A549 (cell line): Measurements from ENCODE around the gene LAMB3. TPM values are rescaled to one million over a fixed set of nuclear protein-coding genes. Genes with fewer than 3 reads are reported as not detected.
"Not testable (repeated sequence)": the region's sequence is repeated elsewhere in the genome, so short reads cannot be mapped to it uniquely, and the experiment has no call there.

Source experiments
- ATAC-seq, 2 experiments: fragments of 200-7000 bp in 1 of 2; fragments of >200 bp in 1 of 2; cut with Nextera tagmentation in 1 of 2; cut with Tn5 transposase in 1 of 2; 3 replicates each; pipeline versions ENCODE4 v1.8.0 to v1.9.1; 2018 to 2020; ENCODE audit warnings: mild to moderate bottlenecking in 1 of 2, moderate library complexity in 1 of 2
- CTCF ChIA-PET: fragments of 300-600 bp; sonication (Branson Sonifier 250); formaldehyde crosslinking; extraction: SDS; loops from one replicate; lab custom pipeline; 2021; ENCODE audit warnings: antibody characterized with exemption, inconsistent platforms; lab: Yijun Ruan, JAX
- POLR2A ChIA-PET: fragments of 350-600 bp; formaldehyde crosslinking; extraction: SDS; loops from one replicate; lab custom pipeline; 2021; ENCODE audit warnings: antibody characterized with exemption, inconsistent platforms; lab: Yijun Ruan, JAX
- DNase-seq, 2 experiments: peaks; one replicate each; pipeline versions ENCODE4 v3.0.0 to v3.0.0-alpha.2; 2011 to 2016; ENCODE audit warnings: low read depth in 1 of 2, low spot score in 1 of 2
- FAIRE-seq: peaks from 2 replicates; lab custom pipeline; 2011; peaks lifted over from hg19 to GRCh38; lab: Jason Lieb, UNC
- H3K27ac ChIP-seq, 2 experiments: fragments of >200 bp; sonication (Bioruptor Twin); formaldehyde crosslinking; 3 replicates each; pipeline ENCODE4 v1.5.1; 2016 to 2017
- H3K4me1 ChIP-seq: fragments of >200 bp; sonication (Bioruptor Twin); formaldehyde crosslinking; 3 replicates; pipeline ENCODE4 v1.6.1; 2016
- H3K4me2 ChIP-seq: fragments of >200 bp; sonication (Bioruptor Twin); formaldehyde crosslinking; 3 replicates; pipeline ENCODE4 v1.6.1; 2016
- H3K4me3 ChIP-seq: fragments of >200 bp; sonication (Bioruptor Twin); formaldehyde crosslinking; 3 replicates; pipeline ENCODE4 v1.5.1; 2016
- H3K9me3 ChIP-seq: fragments of >200 bp; sonication (Bioruptor Twin); formaldehyde crosslinking; 3 replicates; pipeline ENCODE4 v1.6.1; 2016
- BCL3 ChIP-seq: fragments of >200 bp; sonication (Bioruptor Twin); formaldehyde crosslinking; IDR thresholded peaks from 3 replicates; pipeline ENCODE4 v1.6.1; 2016
- CHD2 ChIP-seq: fragments of 150-350 bp; IDR thresholded peaks from 2 replicates; pipeline ENCODE4 v1.6.1; 2014; ENCODE audit warnings: low read length; ENCODE audit not compliant: partially characterized antibody
- CHD4 ChIP-seq: fragments of 200-600 bp; sonication (generic); IDR thresholded peaks from 2 replicates; pipeline ENCODE4 v1.6.1; 2016; ENCODE audit warnings: antibody characterized with exemption, mild to moderate bottlenecking, borderline replicate concordance
- FOSB ChIP-seq: fragments of 250-450 bp; sonication (Bioruptor Pico); IDR thresholded peaks from 2 replicates; pipeline ENCODE4 v1.5.0; 2020; ENCODE audit warnings: mild to moderate bottlenecking, moderate library complexity
- GATA3 ChIP-seq: IDR thresholded peaks from 2 replicates; pipeline ENCODE4 v1.6.1; 2012; ENCODE audit warnings: borderline replicate concordance
- HMGXB4 ChIP-seq: fragments of 250-450 bp; sonication (Bioruptor Pico); IDR thresholded peaks from 2 replicates; pipeline ENCODE4 v1.5.0; 2021; ENCODE audit warnings: mild to moderate bottlenecking, moderate library complexity, borderline replicate concordance
- MAFK ChIP-seq: fragments of 450-650 bp; IDR thresholded peaks from 2 replicates; pipeline ENCODE4 v1.6.1; 2014; ENCODE audit not compliant: partially characterized antibody
- MAX ChIP-seq: IDR thresholded peaks from 2 replicates; pipeline ENCODE4 v1.6.1; 2012
- NPAS2 ChIP-seq: fragments of 250-450 bp; sonication (Bioruptor Pico); IDR thresholded peaks from 2 replicates; pipeline ENCODE4 v1.8.0; 2022; ENCODE audit warnings: mild to moderate bottlenecking, moderate library complexity, borderline replicate concordance
- RAD21 ChIP-seq, 2 experiments: fragments of >200 bp in 1 of 2; sonication (Bioruptor Twin) in 1 of 2; formaldehyde crosslinking in 1 of 2; IDR thresholded peaks in 1 of 2; conservative IDR thresholded peaks in 1 of 2; 2 replicates in 1 of 2; 3 replicates in 1 of 2; pipeline ENCODE4 v1.6.1; 2012 to 2018; ENCODE audit warnings: inconsistent platforms in 1 of 2
- RFX5 ChIP-seq: fragments of 450-650 bp; IDR thresholded peaks from 2 replicates; pipeline ENCODE4 v1.7.1; 2014; ENCODE audit warnings: antibody characterized with exemption, mild to moderate bottlenecking, moderate library complexity
- SMC3 ChIP-seq: fragments of >200 bp; sonication (Bioruptor Twin); formaldehyde crosslinking; IDR thresholded peaks from 3 replicates; pipeline ENCODE4 v1.6.1; 2018; ENCODE audit warnings: inconsistent platforms
- TP53 ChIP-seq: fragments of 250-450 bp; sonication (Bioruptor Pico); IDR thresholded peaks from 2 replicates; pipeline ENCODE4 v1.5.0; 2021; ENCODE audit warnings: mild to moderate bottlenecking, moderate library complexity
- USF2 ChIP-seq: fragments of 450-650 bp; IDR thresholded peaks from 2 replicates; pipeline ENCODE4 v1.6.1; 2014; ENCODE audit warnings: antibody characterized with exemption
- ZSCAN20 ChIP-seq: fragments of 250-450 bp; sonication (Bioruptor Pico); IDR thresholded peaks from 2 replicates; pipeline ENCODE4 v1.8.0; 2022; ENCODE audit warnings: mild to moderate bottlenecking, moderate library complexity
- WGBS: methylation state at CpG from one replicate; pipeline ENCODE4 v1.1.6; 2017; ENCODE audit errors: missing lambda C conversion rate; 5-methylcytosine and 5-hydroxymethylcytosine counted together
- polyA minus RNA-seq: library from RNA; depleted of rRNA, polyadenylated mRNA; stranded (reverse); fragments of >200 nt; gene quantifications from 2 replicates; pipeline ENCODE4 v1.2.3, GENCODE V29; 2011; rRNA and poly(A)+ RNA removed
- polyA plus RNA-seq, 4 experiments: library from polyadenylated mRNA; depleted of rRNA in 3 of 4; stranded (reverse); fragments of >200 nt; fragmentation: RNase III in 1 of 4; extraction: RNeasy Plus Mini Kit Qiagen cat#74134 plus additional on column Dnase treatment in 1 of 4; gene quantifications; 2 replicates in 3 of 4; 3 replicates in 1 of 4; pipeline ENCODE4 v1.2.3, GENCODE V29; 2011 to 2017
- TF ChIP-seq, protein P1 (sequence below): fragments of 200-600 bp; sonication (generic); IDR thresholded peaks from 2 replicates; pipeline ENCODE4 v1.6.1; 2016; ENCODE audit warnings: antibody characterized with exemption, mild to moderate bottlenecking, moderate library complexity
- TF ChIP-seq, protein P2 (sequence below): fragments of >200 bp; sonication (Bioruptor Twin); formaldehyde crosslinking; IDR thresholded peaks from 3 replicates; pipeline ENCODE4 v1.5.1; 2016

LAMB3 gene
- polyA plus RNA-seq (2011; rRNA removed) (7.3 and 11.6 TPM in 2 replicates), polyA plus RNA-seq (2017; fragmentation: RNase III; extraction: RNeasy Plus Mini Kit Qiagen cat#74134 plus additional on column Dnase treatment) (8.1 to 11.1 TPM (median 9.1 TPM) in 3 replicates), polyA minus RNA-seq (15.0 and 19.3 TPM in 2 replicates)
- 5.8 and 6.5 TPM in 2 replicates for polyA plus RNA-seq (2012; cell fraction: cytosol; rRNA removed)
- 19.8 and 28.4 TPM in 2 replicates for polyA plus RNA-seq (2012; cell fraction: nucleus; rRNA removed)

GRCh38 chr1:209652121-209652735, at the start of gene LAMB3:
Gene LAMB3 (minus strand): TSS chr1:209652425. CDS start chr1:209650944, 1,481 bp downstream.
- peak in 1 of 2 experiments; percentile 61 for DNase-seq
- Histone ChIP-seq H3K9me3 (no peaks in the 10 kb centered on the region), H3K4me3 (0 out of 3 replicates have a peak within 1 kb of the TSS, but pooled peaks have one; percentile 3), H3K27ac (peak within 1 kb of the TSS; percentile 73 to 81; a peak in 5 of 6 replicates), H3K4me2 (peak within 1 kb of the TSS; percentile 73), H3K4me1 (peaks cover 78% of the 10 kb centered on the region)
- TF ChIP-seq, protein P1, sequence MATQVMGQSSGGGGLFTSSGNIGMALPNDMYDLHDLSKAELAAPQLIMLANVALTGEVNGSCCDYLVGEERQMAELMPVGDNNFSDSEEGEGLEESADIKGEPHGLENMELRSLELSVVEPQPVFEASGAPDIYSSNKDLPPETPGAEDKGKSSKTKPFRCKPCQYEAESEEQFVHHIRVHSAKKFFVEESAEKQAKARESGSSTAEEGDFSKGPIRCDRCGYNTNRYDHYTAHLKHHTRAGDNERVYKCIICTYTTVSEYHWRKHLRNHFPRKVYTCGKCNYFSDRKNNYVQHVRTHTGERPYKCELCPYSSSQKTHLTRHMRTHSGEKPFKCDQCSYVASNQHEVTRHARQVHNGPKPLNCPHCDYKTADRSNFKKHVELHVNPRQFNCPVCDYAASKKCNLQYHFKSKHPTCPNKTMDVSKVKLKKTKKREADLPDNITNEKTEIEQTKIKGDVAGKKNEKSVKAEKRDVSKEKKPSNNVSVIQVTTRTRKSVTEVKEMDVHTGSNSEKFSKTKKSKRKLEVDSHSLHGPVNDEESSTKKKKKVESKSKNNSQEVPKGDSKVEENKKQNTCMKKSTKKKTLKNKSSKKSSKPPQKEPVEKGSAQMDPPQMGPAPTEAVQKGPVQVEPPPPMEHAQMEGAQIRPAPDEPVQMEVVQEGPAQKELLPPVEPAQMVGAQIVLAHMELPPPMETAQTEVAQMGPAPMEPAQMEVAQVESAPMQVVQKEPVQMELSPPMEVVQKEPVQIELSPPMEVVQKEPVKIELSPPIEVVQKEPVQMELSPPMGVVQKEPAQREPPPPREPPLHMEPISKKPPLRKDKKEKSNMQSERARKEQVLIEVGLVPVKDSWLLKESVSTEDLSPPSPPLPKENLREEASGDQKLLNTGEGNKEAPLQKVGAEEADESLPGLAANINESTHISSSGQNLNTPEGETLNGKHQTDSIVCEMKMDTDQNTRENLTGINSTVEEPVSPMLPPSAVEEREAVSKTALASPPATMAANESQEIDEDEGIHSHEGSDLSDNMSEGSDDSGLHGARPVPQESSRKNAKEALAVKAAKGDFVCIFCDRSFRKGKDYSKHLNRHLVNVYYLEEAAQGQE, result no peak
- TF ChIP-seq MAFK (no peak), RFX5 (no peak), CHD4 (no peak), MAX (no peak), USF2 (no peak), CHD2 (no peak), NPAS2 (CRISPR knock-in tag) (no peak), FOSB (CRISPR knock-in tag) (no peak), ZSCAN20 (CRISPR knock-in tag) (no peak), BCL3 (no peak), GATA3 (no peak), RAD21 (conservative IDR thresholded peaks at IDR 0.05 in 1 of 2, IDR thresholded peaks at IDR 0.05 in 1 of 2) (no peak), HMGXB4 (CRISPR knock-in tag) (no peak), SMC3 (no peak), TP53 (CRISPR knock-in tag) (no peak)
- TF ChIP-seq, protein P2, sequence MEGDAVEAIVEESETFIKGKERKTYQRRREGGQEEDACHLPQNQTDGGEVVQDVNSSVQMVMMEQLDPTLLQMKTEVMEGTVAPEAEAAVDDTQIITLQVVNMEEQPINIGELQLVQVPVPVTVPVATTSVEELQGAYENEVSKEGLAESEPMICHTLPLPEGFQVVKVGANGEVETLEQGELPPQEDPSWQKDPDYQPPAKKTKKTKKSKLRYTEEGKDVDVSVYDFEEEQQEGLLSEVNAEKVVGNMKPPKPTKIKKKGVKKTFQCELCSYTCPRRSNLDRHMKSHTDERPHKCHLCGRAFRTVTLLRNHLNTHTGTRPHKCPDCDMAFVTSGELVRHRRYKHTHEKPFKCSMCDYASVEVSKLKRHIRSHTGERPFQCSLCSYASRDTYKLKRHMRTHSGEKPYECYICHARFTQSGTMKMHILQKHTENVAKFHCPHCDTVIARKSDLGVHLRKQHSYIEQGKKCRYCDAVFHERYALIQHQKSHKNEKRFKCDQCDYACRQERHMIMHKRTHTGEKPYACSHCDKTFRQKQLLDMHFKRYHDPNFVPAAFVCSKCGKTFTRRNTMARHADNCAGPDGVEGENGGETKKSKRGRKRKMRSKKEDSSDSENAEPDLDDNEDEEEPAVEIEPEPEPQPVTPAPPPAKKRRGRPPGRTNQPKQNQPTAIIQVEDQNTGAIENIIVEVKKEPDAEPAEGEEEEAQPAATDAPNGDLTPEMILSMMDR, result no peak
- FAIRE-seq, result no peak
- peak in 1 of 2 experiments; percentile 30; a peak in 3 of 6 replicates for ATAC-seq
- ChIA-PET CTCF (interaction anchor here (0.6 to 4.2 kb wide), 8 partner anchors 21 to 332 kb away, joined by 3 to 20 read pairs (median 4); no protein-coding TSS in a partner anchor), POLR2A (no interaction called here)
- 67% methylated on average over 11 of the region's 14 CpGs for WGBS

DNA sequence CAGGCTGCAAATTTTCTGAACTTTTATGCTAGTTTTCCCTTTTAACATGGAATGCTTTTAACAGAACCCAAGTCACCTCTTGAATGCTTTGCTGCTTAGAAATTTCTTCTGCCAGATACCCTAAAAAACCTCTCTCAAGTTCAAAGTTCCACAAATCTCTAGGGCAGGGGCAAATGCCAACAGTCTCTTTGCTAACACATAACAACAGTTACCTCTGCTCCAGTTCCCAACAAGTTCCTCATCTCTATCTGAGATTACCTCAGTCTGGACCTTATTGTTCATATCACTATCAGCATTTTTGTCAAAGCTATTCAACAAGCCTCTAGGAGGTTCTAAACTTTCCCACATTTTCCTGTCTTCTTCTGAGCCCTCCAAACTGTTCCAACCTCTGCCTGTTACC, 48.5 kb upstream of the LAMB3 start:
- CTCF ChIA-PET, FAIRE-seq, POLR2A ChIA-PET: not testable (repeated sequence)

More for the DNA sequence above, 48.5 kb upstream of the LAMB3 start:
- DNase-seq, H3K4me2 ChIP-seq, H3K27ac ChIP-seq, ATAC-seq, H3K4me1 ChIP-seq, H3K9me3 ChIP-seq, H3K4me3 ChIP-seq: not testable (repeated sequence)
